ENCODE data around the gene PSMD13. TPM values are rescaled to one million over a fixed set of nuclear protein-coding genes. Genes with fewer than 3 reads are reported as not detected.

The PSMD13 gene
- total and polyA plus RNA-seq, 2 of the 13 experiments (the other 11 are each of a cell fraction or from before 2014, with no cell fraction given) = 83.0 to 117 TPM

DNA sequence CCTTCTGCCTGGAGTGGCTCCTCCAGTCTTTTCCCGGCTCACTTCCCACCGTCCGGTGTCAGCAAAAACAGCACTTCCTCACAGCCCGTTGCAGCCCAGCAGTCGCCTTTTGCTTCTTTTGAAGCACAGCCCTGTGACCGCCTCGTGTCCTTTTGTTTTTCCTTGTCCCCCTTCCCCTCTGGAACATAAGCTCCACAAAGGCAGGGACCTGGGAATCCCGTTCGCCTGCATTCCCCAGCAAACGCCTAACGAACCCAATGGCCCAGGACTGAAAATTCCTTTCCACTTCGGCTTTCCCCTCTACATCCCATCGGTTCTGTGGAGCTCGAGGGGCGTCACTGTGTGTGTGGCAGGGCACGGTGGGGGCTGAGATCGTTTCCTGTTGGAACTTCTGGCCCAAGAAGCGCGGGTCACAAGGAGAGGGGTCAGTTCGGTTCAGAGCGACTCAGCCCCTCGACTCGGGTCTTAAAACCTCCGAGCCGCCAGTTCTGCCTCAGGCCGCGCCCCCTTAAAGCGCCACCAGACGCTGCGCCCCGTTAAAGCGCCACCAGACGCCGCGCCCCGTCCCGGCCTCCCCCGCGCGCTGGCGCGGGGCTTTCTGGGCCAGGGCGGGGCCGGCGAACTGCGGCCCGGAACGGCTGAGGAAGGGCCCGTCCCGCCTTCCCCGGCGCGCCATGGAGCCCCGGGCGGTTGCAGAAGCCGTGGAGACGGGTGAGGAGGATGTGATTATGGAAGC is 28.4 kb upstream of the PSMD13 start (continued):
- TF ChIP-seq, protein P1, sequence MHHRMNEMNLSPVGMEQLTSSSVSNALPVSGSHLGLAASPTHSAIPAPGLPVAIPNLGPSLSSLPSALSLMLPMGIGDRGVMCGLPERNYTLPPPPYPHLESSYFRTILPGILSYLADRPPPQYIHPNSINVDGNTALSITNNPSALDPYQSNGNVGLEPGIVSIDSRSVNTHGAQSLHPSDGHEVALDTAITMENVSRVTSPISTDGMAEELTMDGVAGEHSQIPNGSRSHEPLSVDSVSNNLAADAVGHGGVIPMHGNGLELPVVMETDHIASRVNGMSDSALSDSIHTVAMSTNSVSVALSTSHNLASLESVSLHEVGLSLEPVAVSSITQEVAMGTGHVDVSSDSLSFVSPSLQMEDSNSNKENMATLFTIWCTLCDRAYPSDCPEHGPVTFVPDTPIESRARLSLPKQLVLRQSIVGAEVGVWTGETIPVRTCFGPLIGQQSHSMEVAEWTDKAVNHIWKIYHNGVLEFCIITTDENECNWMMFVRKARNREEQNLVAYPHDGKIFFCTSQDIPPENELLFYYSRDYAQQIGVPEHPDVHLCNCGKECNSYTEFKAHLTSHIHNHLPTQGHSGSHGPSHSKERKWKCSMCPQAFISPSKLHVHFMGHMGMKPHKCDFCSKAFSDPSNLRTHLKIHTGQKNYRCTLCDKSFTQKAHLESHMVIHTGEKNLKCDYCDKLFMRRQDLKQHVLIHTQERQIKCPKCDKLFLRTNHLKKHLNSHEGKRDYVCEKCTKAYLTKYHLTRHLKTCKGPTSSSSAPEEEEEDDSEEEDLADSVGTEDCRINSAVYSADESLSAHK (CRISPR knock-in tag; IDR thresholded peaks at IDR 0.05; ENCODE audit: borderline replicate concordance) = no peak
- TF ChIP-seq ZNF788 (CRISPR knock-in tag; IDR thresholded peaks at IDR 0.05; ENCODE audit: borderline replicate concordance) (peak; percentile 49; the same call in 1 of the 2 replicates), ZSCAN31 (CRISPR knock-in tag; IDR thresholded peaks at IDR 0.05; ENCODE audit: low read depth) (0 out of 2 replicates have a peak, but pooled peaks have one; percentile 7), RORA (CRISPR knock-in tag; IDR thresholded peaks at IDR 0.05) (no peak), CHD2 (IDR thresholded peaks at IDR 0.05; ENCODE audit: low read depth, low read length) (no peak), NCOA5 (CRISPR knock-in tag; IDR thresholded peaks at IDR 0.05) (no peak), ZNF546 (CRISPR knock-in tag; conservative IDR thresholded peaks at IDR 0.05) (no peak), ERF (CRISPR knock-in tag; IDR thresholded peaks at IDR 0.05) (peak; percentile 39; the same call in 1 of the 2 replicates), ZNF768 (CRISPR knock-in tag; IDR thresholded peaks at IDR 0.05) (no peak), THYN1 (CRISPR knock-in tag; IDR thresholded peaks at IDR 0.05; ENCODE audit: borderline replicate concordance, low read depth) (no peak), KDM5A (IDR thresholded peaks at IDR 0.05; ENCODE audit: borderline replicate concordance, low read length) (no peak), MEF2D (CRISPR knock-in tag; IDR thresholded peaks at IDR 0.05) (peak; percentile 56; the same call in 1 of the 2 replicates), ZBTB38 (CRISPR knock-in tag; IDR thresholded peaks at IDR 0.05) (no peak), NCOA2 (CRISPR knock-in tag; IDR thresholded peaks at IDR 0.05) (no peak), MED1 (CRISPR knock-in tag; IDR thresholded peaks at IDR 0.05) (no peak), ZNF780A (CRISPR knock-in tag; IDR thresholded peaks at IDR 0.05) (no peak; the same call in 1 of the 2 replicates), ZFP62 (CRISPR knock-in tag; IDR thresholded peaks at IDR 0.05) (no peak), ZNF121 (CRISPR knock-in tag; IDR thresholded peaks at IDR 0.05) (no peak), ZNF460 (CRISPR knock-in tag; IDR thresholded peaks at IDR 0.05; ENCODE audit: borderline replicate concordance) (no peak), HDAC1 (CRISPR knock-in tag; IDR thresholded peaks at IDR 0.05) (peak; percentile 47), ZNF136 (CRISPR knock-in tag; IDR thresholded peaks at IDR 0.05; ENCODE audit: low read depth) (no peak)
- TF ChIP-seq, protein P2, sequence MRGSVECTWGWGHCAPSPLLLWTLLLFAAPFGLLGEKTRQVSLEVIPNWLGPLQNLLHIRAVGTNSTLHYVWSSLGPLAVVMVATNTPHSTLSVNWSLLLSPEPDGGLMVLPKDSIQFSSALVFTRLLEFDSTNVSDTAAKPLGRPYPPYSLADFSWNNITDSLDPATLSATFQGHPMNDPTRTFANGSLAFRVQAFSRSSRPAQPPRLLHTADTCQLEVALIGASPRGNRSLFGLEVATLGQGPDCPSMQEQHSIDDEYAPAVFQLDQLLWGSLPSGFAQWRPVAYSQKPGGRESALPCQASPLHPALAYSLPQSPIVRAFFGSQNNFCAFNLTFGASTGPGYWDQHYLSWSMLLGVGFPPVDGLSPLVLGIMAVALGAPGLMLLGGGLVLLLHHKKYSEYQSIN (CRISPR knock-in tag; IDR thresholded peaks at IDR 0.05; ENCODE audit: borderline replicate concordance) = no peak
- TF ChIP-seq, protein P3, sequence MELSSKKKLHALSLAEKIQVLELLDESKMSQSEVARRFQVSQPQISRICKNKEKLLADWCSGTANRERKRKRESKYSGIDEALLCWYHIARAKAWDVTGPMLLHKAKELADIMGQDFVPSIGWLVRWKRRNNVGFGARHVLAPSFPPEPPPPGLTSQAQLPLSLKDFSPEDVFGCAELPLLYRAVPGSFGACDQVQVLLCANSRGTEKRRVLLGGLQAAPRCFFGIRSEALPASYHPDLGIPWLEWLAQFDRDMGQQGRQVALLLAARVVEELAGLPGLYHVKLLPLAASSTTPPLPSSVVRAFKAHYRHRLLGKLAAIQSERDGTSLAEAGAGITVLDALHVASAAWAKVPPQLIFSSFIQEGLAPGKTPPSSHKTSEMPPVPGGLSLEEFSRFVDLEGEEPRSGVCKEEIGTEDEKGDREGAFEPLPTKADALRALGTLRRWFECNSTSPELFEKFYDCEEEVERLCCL (CRISPR knock-in tag; IDR thresholded peaks at IDR 0.05; ENCODE audit: borderline replicate concordance) = no peak
- TF ChIP-seq, protein P4, sequence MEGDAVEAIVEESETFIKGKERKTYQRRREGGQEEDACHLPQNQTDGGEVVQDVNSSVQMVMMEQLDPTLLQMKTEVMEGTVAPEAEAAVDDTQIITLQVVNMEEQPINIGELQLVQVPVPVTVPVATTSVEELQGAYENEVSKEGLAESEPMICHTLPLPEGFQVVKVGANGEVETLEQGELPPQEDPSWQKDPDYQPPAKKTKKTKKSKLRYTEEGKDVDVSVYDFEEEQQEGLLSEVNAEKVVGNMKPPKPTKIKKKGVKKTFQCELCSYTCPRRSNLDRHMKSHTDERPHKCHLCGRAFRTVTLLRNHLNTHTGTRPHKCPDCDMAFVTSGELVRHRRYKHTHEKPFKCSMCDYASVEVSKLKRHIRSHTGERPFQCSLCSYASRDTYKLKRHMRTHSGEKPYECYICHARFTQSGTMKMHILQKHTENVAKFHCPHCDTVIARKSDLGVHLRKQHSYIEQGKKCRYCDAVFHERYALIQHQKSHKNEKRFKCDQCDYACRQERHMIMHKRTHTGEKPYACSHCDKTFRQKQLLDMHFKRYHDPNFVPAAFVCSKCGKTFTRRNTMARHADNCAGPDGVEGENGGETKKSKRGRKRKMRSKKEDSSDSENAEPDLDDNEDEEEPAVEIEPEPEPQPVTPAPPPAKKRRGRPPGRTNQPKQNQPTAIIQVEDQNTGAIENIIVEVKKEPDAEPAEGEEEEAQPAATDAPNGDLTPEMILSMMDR (CRISPR knock-in tag; IDR thresholded peaks at IDR 0.05) = no peak

Data from HepG2 (cell line).